ENCODE results near the gene SH3PXD2B.
A peak's percentile ranks its signal among the peaks of the same experiment; 100 is the strongest.

GRCh38 chr5:172293054-172293744, 161.1 kb downstream of the SH3PXD2B start:
- TF ChIP-seq POLR2A (IDR thresholded peaks at IDR 0.05) (no peak), CTCF (IDR thresholded peaks at IDR 0.05) (peak in 1 of 3 donors; percentile 76)

Data from lower leg skin (tissue), 3 donors.